NOMO-1 treated with dmso at 0.1 percent for 144 hours (cell line): ENCODE data around the gene CRADD.

Source experiments
- DNase-seq: peaks from one replicate; lab custom pipeline; 2025; ENCODE audit not compliant: unreplicated experiment; lab: John Stamatoyannopoulos, UW

CRADD gene

GRCh38 chr12:93670104-93670503 is 7.1 kb upstream of the CRADD start:
- no peak for DNase-seq

- DNase-seq = no peak
Measured at GRCh38 chr12:93671044-93671443, 6.1 kb upstream of the CRADD start.

- DNase-seq = no peak
Measured at GRCh38 chr12:93673084-93673483, 4.1 kb upstream of the CRADD start.

GRCh38 chr12:93674386-93674785 is 2.8 kb upstream of the CRADD start:
- DNase-seq = no peak

GRCh38 chr12:93676408-93677194 is 574 bp upstream of the CRADD start:
- no peak for DNase-seq

- no peak for DNase-seq
Measured at GRCh38 chr12:93678779-93679178, 1.6 kb downstream of the CRADD start.

GRCh38 chr12:93679308-93679925 is 2.2 kb downstream of the CRADD start:
- no peak for DNase-seq

GRCh38 chr12:93680006-93680405 is 2.8 kb downstream of the CRADD start:
- no peak for DNase-seq

- no peak for DNase-seq
Measured at GRCh38 chr12:93682846-93683261, 5.7 kb downstream of the CRADD start.

- DNase-seq = no peak
Measured at GRCh38 chr12:93683410-93683809, 6.2 kb downstream of the CRADD start.

- no peak for DNase-seq
Measured at GRCh38 chr12:93684716-93685115, 7.5 kb downstream of the CRADD start.

- DNase-seq = no peak
Measured at GRCh38 chr12:93686572-93687356, 9.6 kb downstream of the CRADD start.

- DNase-seq = no peak
Measured at GRCh38 chr12:93689076-93689834, 12.1 kb downstream of the CRADD start.

GRCh38 chr12:93696462-93696861 is 19.3 kb downstream of the CRADD start:
- no peak for DNase-seq

GRCh38 chr12:93698307-93699092 is 21.3 kb downstream of the CRADD start:
- DNase-seq = no peak

- no peak for DNase-seq
Measured at GRCh38 chr12:93699271-93700145, 22.3 kb downstream of the CRADD start.

GRCh38 chr12:93702707-93703315 is 25.6 kb downstream of the CRADD start:
- DNase-seq = no peak

- DNase-seq = no peak
Measured at GRCh38 chr12:93704122-93704521, 26.9 kb downstream of the CRADD start.

GRCh38 chr12:93704625-93705024 is 27.4 kb downstream of the CRADD start:
- no peak for DNase-seq
